SK-N-SH (cell line): Measurements from ENCODE around the gene LPCAT3. TPM values are rescaled to one million over a fixed set of nuclear protein-coding genes. Genes with fewer than 3 reads are reported as not detected.

Source experiments
- CTCF ChIA-PET: fragments of 300-600, 350-600 bp; formaldehyde crosslinking; extraction: SDS; loops from one replicate; lab custom pipeline; 2021; lab: Yijun Ruan, JAX
- POLR2A ChIA-PET: fragments of 350-600 bp; sonication (Branson Sonifier 250); formaldehyde crosslinking; extraction: SDS; loops from one replicate; lab custom pipeline; 2020; ENCODE audit warnings: antibody characterized with exemption, inconsistent platforms; lab: Yijun Ruan, JAX
- DNase-seq: peaks from one replicate; pipeline ENCODE4 v3.0.0; 2012
- H2AFZ ChIP-seq: fragments of 200-600 bp; sonication (generic); 2 replicates; pipeline ENCODE4 v1.8.1; 2016; ENCODE audit warnings: antibody characterized with exemption, mild to moderate bottlenecking, low read depth
- H3F3A ChIP-seq: fragments of 200-600 bp; sonication (generic); replicated peaks from 2 replicates; pipeline ENCODE3; 2016; ENCODE audit warnings: antibody characterized with exemption, mild to moderate bottlenecking; ENCODE audit not compliant: insufficient read depth
- H3K27ac ChIP-seq, 2 experiments: fragments of 200-500 bp in 1 of 2; fragments of 200-600 bp in 1 of 2; sonication (Bioruptor generic) in 1 of 2; sonication (generic), shearing (Covaris generic) in 1 of 2; 2 replicates each; pipeline versions ENCODE4 v1.5.1 to v1.6.1; 2014 to 2016; ENCODE audit warnings: low read depth in 2 of 2, inconsistent platforms in 1 of 2, low read length in 1 of 2, mild to moderate bottlenecking in 1 of 2, mixed read lengths in 1 of 2
- H3K27me3 ChIP-seq: fragments of 200-600 bp; sonication (generic), shearing (Covaris generic); 2 replicates; pipeline ENCODE4 v1.6.1; 2016; ENCODE audit warnings: mixed run types; ENCODE audit not compliant: insufficient read depth
- H3K36me3 ChIP-seq, 2 experiments: fragments of 200-500 bp in 1 of 2; fragments of 200-600 bp in 1 of 2; sonication (Bioruptor generic) in 1 of 2; sonication (generic) in 1 of 2; replicated peaks in 1 of 2; 2 replicates each; pipeline versions ENCODE3 to v1.5.1; 2014 to 2016; ENCODE audit warnings: low read length in 1 of 2, mild to moderate bottlenecking in 1 of 2; ENCODE audit not compliant: insufficient read depth in 2 of 2, control insufficient read depth in 1 of 2
- H3K4me1 ChIP-seq, 2 experiments: fragments of 200-500 bp in 1 of 2; fragments of 200-600 bp in 1 of 2; sonication (Bioruptor generic) in 1 of 2; sonication (generic), shearing (Covaris generic) in 1 of 2; 2 replicates each; pipeline versions ENCODE4 v1.5.1 to v1.6.1; 2014 to 2016; ENCODE audit warnings: low read depth in 1 of 2, low read length in 1 of 2, mixed run types in 1 of 2; ENCODE audit not compliant: insufficient read depth in 2 of 2, control insufficient read depth in 1 of 2
- H3K4me2 ChIP-seq: fragments of 200-600 bp; sonication (generic), shearing (Covaris generic); 2 replicates; pipeline ENCODE4 v1.6.1; 2017; ENCODE audit warnings: mixed run types
- H3K4me3 ChIP-seq, 2 experiments: fragments of 200-500 bp in 1 of 2; fragments of 200-600 bp in 1 of 2; sonication (Bioruptor generic) in 1 of 2; sonication (generic), shearing (Covaris generic) in 1 of 2; 2 replicates each; pipeline versions ENCODE4 v1.5.1 to v1.8.1; 2014 to 2016; ENCODE audit warnings: low read depth in 2 of 2, inconsistent platforms in 1 of 2, low read length in 1 of 2, mild to moderate bottlenecking in 1 of 2, mixed read lengths in 1 of 2, moderate library complexity in 1 of 2
- H3K79me2 ChIP-seq: fragments of 200-600 bp; sonication (generic); 2 replicates; pipeline ENCODE4 v1.8.1; 2017; ENCODE audit warnings: mild to moderate bottlenecking; ENCODE audit not compliant: insufficient read depth
- H3K9ac ChIP-seq: fragments of 200-600 bp; sonication (generic); 2 replicates; pipeline ENCODE4 v1.6.1; 2017; ENCODE audit warnings: mixed run types
- H3K9me2 ChIP-seq: fragments of 200-600 bp; sonication (generic); 2 replicates; pipeline ENCODE4 v1.6.1; 2017; ENCODE audit warnings: mixed run types
- H3K9me3 ChIP-seq: fragments of 200-600 bp; sonication (generic); 2 replicates; pipeline ENCODE4 v1.6.1; 2017; ENCODE audit warnings: mixed run types, mild to moderate bottlenecking, moderate library complexity
- H4K20me1 ChIP-seq: fragments of 200-600 bp; sonication (generic); 2 replicates; pipeline ENCODE4 v1.6.1; 2017; ENCODE audit warnings: mild to moderate bottlenecking, mixed run types; ENCODE audit not compliant: insufficient read depth
- CHD2 ChIP-seq: fragments of 150-350 bp; IDR thresholded peaks from 2 replicates; pipeline ENCODE4 v1.6.1; 2018; ENCODE audit warnings: low read length; ENCODE audit not compliant: partially characterized antibody
- EP300 ChIP-seq, 2 experiments: IDR thresholded peaks; 2 replicates each; pipeline versions ENCODE4 v1.4.0 to v1.6.1; 2012; ENCODE audit warnings: borderline replicate concordance in 1 of 2, low read depth in 1 of 2, low read length in 1 of 2
- GABPA ChIP-seq: IDR thresholded peaks from 2 replicates; pipeline ENCODE4 v1.4.0; 2012; ENCODE audit warnings: low read depth, mild to moderate bottlenecking
- MXI1 ChIP-seq: IDR thresholded peaks from 2 replicates; pipeline ENCODE4 v1.6.1; 2012; ENCODE audit warnings: mild to moderate bottlenecking, low read depth, low read length, improper control_type of control experiment
- NFIC ChIP-seq: IDR thresholded peaks from 2 replicates; pipeline ENCODE4 v1.4.0; 2012; ENCODE audit warnings: borderline replicate concordance
- RFX5 ChIP-seq: IDR thresholded peaks from 2 replicates; pipeline ENCODE4 v1.6.1; 2012; ENCODE audit warnings: mild to moderate bottlenecking, improper control_type of control experiment, low read length
- RXRA ChIP-seq: IDR thresholded peaks from 2 replicates; pipeline ENCODE4 v1.4.0; 2012; ENCODE audit warnings: low read depth, mild to moderate bottlenecking, borderline replicate concordance
- SMC3 ChIP-seq: IDR thresholded peaks from 2 replicates; pipeline ENCODE4 v1.6.1; 2012; ENCODE audit warnings: low read depth, low read length, improper control_type of control experiment
- TCF12 ChIP-seq: IDR thresholded peaks from 2 replicates; pipeline ENCODE4 v1.4.0; 2012
- TEAD4 ChIP-seq: IDR thresholded peaks from 2 replicates; pipeline ENCODE4 v1.4.0; 2012; ENCODE audit warnings: mild to moderate bottlenecking, borderline replicate concordance; ENCODE audit not compliant: insufficient read depth
- USF1 ChIP-seq: IDR thresholded peaks from 2 replicates; pipeline ENCODE4 v1.4.0; 2012; ENCODE audit warnings: low read depth, borderline replicate concordance
- WGBS: methylation state at CpG from one replicate; pipeline ENCODE4 v1.1.6; 2017; ENCODE audit warnings: low lambda C conversion rate; 5-methylcytosine and 5-hydroxymethylcytosine counted together
- polyA plus RNA-seq, 3 experiments: library from polyadenylated mRNA; depleted of rRNA; stranded (reverse); fragments of >200 nt; gene quantifications; 2 replicates each; pipeline ENCODE4 v1.2.3, GENCODE V29; 2012
- TF ChIP-seq, protein P1 (sequence below): IDR thresholded peaks from 2 replicates; pipeline ENCODE4 v1.6.1; 2012; ENCODE audit warnings: mild to moderate bottlenecking, low read depth, low read length, moderate library complexity
- TF ChIP-seq, protein P2 (sequence below): fragments of 200-600 bp; sonication (generic); IDR thresholded peaks from 2 replicates; pipeline ENCODE4 v1.6.1; 2017; ENCODE audit warnings: antibody characterized with exemption, mild to moderate bottlenecking, moderate library complexity
- TF ChIP-seq, protein P3 (sequence below): IDR thresholded peaks from 2 replicates; pipeline ENCODE4; 2012

The LPCAT3 gene
- polyA plus RNA-seq, 1 of the 3 experiments (the other 2 are of a cell fraction): 23.8 TPM

DNA sequence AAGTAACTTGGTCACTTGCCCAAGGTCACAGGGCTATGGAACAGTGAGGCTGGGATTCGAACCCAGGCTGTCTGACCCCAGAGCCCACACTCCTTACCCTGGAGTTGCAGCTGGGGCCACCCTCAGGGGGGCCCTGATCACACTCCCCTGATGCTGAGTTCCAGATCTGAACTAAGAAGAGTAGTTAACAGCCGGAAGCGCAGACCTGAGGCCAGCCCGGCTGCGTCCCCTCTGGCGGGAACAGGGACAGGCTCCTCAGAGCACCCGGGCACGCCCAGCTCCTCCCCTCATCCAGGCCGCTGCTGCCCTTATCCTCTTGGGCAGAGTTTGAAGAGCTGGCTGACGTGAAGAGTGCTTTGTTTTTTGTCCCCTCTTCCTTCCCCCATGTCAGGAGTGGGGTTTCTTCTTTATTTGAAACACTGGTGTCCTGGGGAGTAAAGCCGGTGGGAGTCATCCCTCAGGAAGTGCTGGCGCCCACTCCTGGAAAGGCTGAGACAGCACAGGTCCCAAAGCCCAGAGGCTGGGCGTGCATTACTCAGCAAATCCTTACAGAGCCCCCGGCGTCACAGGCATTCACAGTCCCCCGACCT, 56.5 kb downstream of the LPCAT3 start:
- no peak for TF ChIP-seq MXI1
- TF ChIP-seq, protein P1, sequence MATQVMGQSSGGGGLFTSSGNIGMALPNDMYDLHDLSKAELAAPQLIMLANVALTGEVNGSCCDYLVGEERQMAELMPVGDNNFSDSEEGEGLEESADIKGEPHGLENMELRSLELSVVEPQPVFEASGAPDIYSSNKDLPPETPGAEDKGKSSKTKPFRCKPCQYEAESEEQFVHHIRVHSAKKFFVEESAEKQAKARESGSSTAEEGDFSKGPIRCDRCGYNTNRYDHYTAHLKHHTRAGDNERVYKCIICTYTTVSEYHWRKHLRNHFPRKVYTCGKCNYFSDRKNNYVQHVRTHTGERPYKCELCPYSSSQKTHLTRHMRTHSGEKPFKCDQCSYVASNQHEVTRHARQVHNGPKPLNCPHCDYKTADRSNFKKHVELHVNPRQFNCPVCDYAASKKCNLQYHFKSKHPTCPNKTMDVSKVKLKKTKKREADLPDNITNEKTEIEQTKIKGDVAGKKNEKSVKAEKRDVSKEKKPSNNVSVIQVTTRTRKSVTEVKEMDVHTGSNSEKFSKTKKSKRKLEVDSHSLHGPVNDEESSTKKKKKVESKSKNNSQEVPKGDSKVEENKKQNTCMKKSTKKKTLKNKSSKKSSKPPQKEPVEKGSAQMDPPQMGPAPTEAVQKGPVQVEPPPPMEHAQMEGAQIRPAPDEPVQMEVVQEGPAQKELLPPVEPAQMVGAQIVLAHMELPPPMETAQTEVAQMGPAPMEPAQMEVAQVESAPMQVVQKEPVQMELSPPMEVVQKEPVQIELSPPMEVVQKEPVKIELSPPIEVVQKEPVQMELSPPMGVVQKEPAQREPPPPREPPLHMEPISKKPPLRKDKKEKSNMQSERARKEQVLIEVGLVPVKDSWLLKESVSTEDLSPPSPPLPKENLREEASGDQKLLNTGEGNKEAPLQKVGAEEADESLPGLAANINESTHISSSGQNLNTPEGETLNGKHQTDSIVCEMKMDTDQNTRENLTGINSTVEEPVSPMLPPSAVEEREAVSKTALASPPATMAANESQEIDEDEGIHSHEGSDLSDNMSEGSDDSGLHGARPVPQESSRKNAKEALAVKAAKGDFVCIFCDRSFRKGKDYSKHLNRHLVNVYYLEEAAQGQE: no peak
- TF ChIP-seq SMC3: peak; percentile 35
- no peak for TF ChIP-seq TEAD4
- TF ChIP-seq, protein P2, sequence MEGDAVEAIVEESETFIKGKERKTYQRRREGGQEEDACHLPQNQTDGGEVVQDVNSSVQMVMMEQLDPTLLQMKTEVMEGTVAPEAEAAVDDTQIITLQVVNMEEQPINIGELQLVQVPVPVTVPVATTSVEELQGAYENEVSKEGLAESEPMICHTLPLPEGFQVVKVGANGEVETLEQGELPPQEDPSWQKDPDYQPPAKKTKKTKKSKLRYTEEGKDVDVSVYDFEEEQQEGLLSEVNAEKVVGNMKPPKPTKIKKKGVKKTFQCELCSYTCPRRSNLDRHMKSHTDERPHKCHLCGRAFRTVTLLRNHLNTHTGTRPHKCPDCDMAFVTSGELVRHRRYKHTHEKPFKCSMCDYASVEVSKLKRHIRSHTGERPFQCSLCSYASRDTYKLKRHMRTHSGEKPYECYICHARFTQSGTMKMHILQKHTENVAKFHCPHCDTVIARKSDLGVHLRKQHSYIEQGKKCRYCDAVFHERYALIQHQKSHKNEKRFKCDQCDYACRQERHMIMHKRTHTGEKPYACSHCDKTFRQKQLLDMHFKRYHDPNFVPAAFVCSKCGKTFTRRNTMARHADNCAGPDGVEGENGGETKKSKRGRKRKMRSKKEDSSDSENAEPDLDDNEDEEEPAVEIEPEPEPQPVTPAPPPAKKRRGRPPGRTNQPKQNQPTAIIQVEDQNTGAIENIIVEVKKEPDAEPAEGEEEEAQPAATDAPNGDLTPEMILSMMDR: peak; percentile 56
- TF ChIP-seq, all 33 proteins: peak for 2
- peaks cover 24% of the 10 kb centered on the region for H3F3A ChIP-seq
- no peaks in the 10 kb centered on the region for H3K27me3 ChIP-seq
- H4K20me1 ChIP-seq: no peaks in the 10 kb centered on the region
- ChIA-PET POLR2A (interaction anchor here (1.6 to 6.8 kb wide), 2 partner anchors 16 to 41 kb away, joined by 3 to 62 read pairs; partner anchors contain the start of genes C12orf57 and RNU7-1), CTCF (interaction anchor here (0.6 to 8.0 kb wide), 13 partner anchors 8 to 148 kb away, joined by 3 to 114 read pairs (median 4); partner anchors contain the start of genes C12orf57, ENO2 and RNU7-1)
- H3K4me1 ChIP-seq: peaks cover 0 to 8% of the 10 kb centered on the region in 2 experiments; a peak in 2 of 4 replicates
- H3K27ac ChIP-seq: no peak overlapping the region; a peak in 1 of 4 replicates
- H3K9me3 ChIP-seq: no peaks in the 10 kb centered on the region
- DNase-seq: peak; percentile 78
- no peak overlapping the region for H3K4me2 ChIP-seq
- 69% methylated on average over 14 of the region's 16 CpGs for WGBS
- peak overlapping the region; percentile 86; the same call in 1 of the 2 replicates for H2AFZ ChIP-seq
- no peaks in the 10 kb centered on the region for H3K79me2 ChIP-seq
- peak overlapping the region in 1 of 2 experiments; percentile 35; a peak in 1 of 4 replicates for H3K4me3 ChIP-seq
- peaks cover 4 to 23% of the 10 kb centered on the region in 2 experiments for H3K36me3 ChIP-seq
- H3K9me2 ChIP-seq: no peaks in the 10 kb centered on the region
- peak overlapping the region; percentile 13 for H3K9ac ChIP-seq

GRCh38 chr12:6961278-6961694, 57.0 kb downstream of the LPCAT3 start:
- Histone ChIP-seq H3K9me3 (no peaks in the 10 kb centered on the region), H3K9me2 (no peaks in the 10 kb centered on the region), H2AFZ (peak overlapping the region; percentile 86; the same call in 1 of the 2 replicates), H3K9ac (no peak overlapping the region), H3K27ac (no peak overlapping the region), H4K20me1 (no peaks in the 10 kb centered on the region), H3K36me3 (peaks cover 4 to 20% of the 10 kb centered on the region in 2 experiments), H3F3A (peaks cover 19% of the 10 kb centered on the region), H3K4me1 (peaks cover 0 to 8% of the 10 kb centered on the region in 2 experiments; a peak in 2 of 4 replicates), H3K79me2 (no peaks in the 10 kb centered on the region), H3K4me3 (no peak overlapping the region), H3K27me3 (no peaks in the 10 kb centered on the region), H3K4me2 (no peak overlapping the region)
- no peak for TF ChIP-seq CHD2
- TF ChIP-seq SMC3: no peak
- TF ChIP-seq, protein P2: no peak
- TF ChIP-seq GABPA: no peak
- no peak for TF ChIP-seq RFX5
- TF ChIP-seq RXRA: no peak
- no peak for TF ChIP-seq TCF12
- TF ChIP-seq USF1: no peak
- TF ChIP-seq NFIC: no peak
- TF ChIP-seq, protein P3, sequence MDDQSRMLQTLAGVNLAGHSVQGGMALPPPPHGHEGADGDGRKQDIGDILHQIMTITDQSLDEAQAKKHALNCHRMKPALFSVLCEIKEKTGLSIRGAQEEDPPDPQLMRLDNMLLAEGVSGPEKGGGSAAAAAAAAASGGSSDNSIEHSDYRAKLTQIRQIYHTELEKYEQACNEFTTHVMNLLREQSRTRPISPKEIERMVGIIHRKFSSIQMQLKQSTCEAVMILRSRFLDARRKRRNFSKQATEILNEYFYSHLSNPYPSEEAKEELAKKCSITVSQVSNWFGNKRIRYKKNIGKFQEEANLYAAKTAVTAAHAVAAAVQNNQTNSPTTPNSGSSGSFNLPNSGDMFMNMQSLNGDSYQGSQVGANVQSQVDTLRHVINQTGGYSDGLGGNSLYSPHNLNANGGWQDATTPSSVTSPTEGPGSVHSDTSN: no peak
- TF ChIP-seq EP300 (IDR thresholded peaks at IDR 0.05; ENCODE audit: borderline replicate concordance in 1 of 2, low read depth in 1 of 2, low read length in 1 of 2): no peak
- ChIA-PET CTCF (interaction anchor here (0.6 to 8.0 kb wide), 10 partner anchors 8 to 148 kb away, joined by 3 to 114 read pairs (median 4); partner anchors contain the start of genes C12orf57, ENO2 and RNU7-1), POLR2A (interaction anchor here (1.6 to 6.8 kb wide), 2 partner anchors 16 to 40 kb away, joined by 3 to 62 read pairs; partner anchors contain the start of genes C12orf57 and RNU7-1)
- DNase-seq: peak; percentile 34
- WGBS: 74% methylated on average over 23 of the region's 24 CpGs
